IPS DF 4.7 (cell line): ENCODE results near the gene NRXN3.
A peak's percentile ranks its signal among the peaks of the same experiment; 100 is the strongest.

Experiments used
- DNase-seq: peaks from one replicate; pipeline ENCODE4 v3.0.0-alpha.2; 2013; ENCODE audit warnings: low spot score; ENCODE audit errors: extremely low read depth

The NRXN3 gene

GRCh38 chr14:78170203-78170602, at the start of gene NRXN3:
Gene NRXN3, plus strand, starts transcription at chr14:78170373. Its CDS starts 72,721 bp downstream, at chr14:78243094.
- no peak for DNase-seq

GRCh38 chr14:78122436-78122835, 47.7 kb upstream of the NRXN3 start:
- no peak for DNase-seq

- no peak for DNase-seq
Measured at GRCh38 chr14:78123650-78124253, 46.4 kb upstream of the NRXN3 start.

GRCh38 chr14:78127961-78128360, 42.2 kb upstream of the NRXN3 start:
- DNase-seq, result no peak

GRCh38 chr14:78129375-78129774, 40.8 kb upstream of the NRXN3 start:
- no peak for DNase-seq

GRCh38 chr14:78130356-78130755, 39.8 kb upstream of the NRXN3 start:
- DNase-seq, result no peak

- no peak for DNase-seq
Measured at GRCh38 chr14:78131201-78131600, 39.0 kb upstream of the NRXN3 start.

- DNase-seq, result no peak
Measured at GRCh38 chr14:78131616-78132015, 38.6 kb upstream of the NRXN3 start.

GRCh38 chr14:78135450-78135891, 34.7 kb upstream of the NRXN3 start:
- DNase-seq, result no peak

- no peak for DNase-seq
Measured at GRCh38 chr14:78136695-78137094, 33.5 kb upstream of the NRXN3 start.

GRCh38 chr14:78141590-78141989, 28.6 kb upstream of the NRXN3 start:
- DNase-seq, result no peak

GRCh38 chr14:78142998-78143397, 27.2 kb upstream of the NRXN3 start:
- no peak for DNase-seq

- no peak for DNase-seq
Measured at GRCh38 chr14:78143489-78144145, 26.6 kb upstream of the NRXN3 start.

GRCh38 chr14:78152201-78153063, 17.7 kb upstream of the NRXN3 start:
- no peak for DNase-seq

GRCh38 chr14:78153064-78153341, 17.2 kb upstream of the NRXN3 start:
- no peak for DNase-seq

- no peak for DNase-seq
Measured at GRCh38 chr14:78154827-78155226, 15.3 kb upstream of the NRXN3 start.

- DNase-seq, result no peak
Measured at GRCh38 chr14:78156196-78156595, 14.0 kb upstream of the NRXN3 start.

GRCh38 chr14:78157494-78158437, 12.4 kb upstream of the NRXN3 start:
- no peak for DNase-seq

GRCh38 chr14:78162202-78162601, 8.0 kb upstream of the NRXN3 start:
- DNase-seq, result no peak

- DNase-seq, result peak; percentile 56
Measured at GRCh38 chr14:78164226-78164853, 5.8 kb upstream of the NRXN3 start.

GRCh38 chr14:78172428-78172827, 2.3 kb downstream of the NRXN3 start:
- no peak for DNase-seq
